ENCODE data around the gene TRPC4.

GRCh38 chr13:37613638-37614037, 255.9 kb downstream of the TRPC4 start:
- TF ChIP-seq CTCF (IDR thresholded peaks at IDR 0.05) (no peak), EZH2 (IDR thresholded peaks at IDR 0.05; ENCODE audit: borderline replicate concordance, insufficient read depth, low read depth, low read length, poor library complexity, severe bottlenecking) (no peak)
